IgD-negative memory B cell (primary cell): ENCODE results near the gene PPP1R15B. TPM values are rescaled to one million over a fixed set of nuclear protein-coding genes. Genes with fewer than 3 reads are reported as not detected.

Source experiments
- H3K27ac Mint-ChIP-seq, 3 donors: one replicate each; pipeline ENCODE4 v1.8.0; 2020 to 2022; ENCODE audit warnings: mild to moderate bottlenecking in 3 of 3, mixed read lengths in 3 of 3, moderate library complexity in 1 of 3
- H3K27me3 Mint-ChIP-seq: one replicate; pipeline ENCODE4 v1.8.0; 2021; ENCODE audit warnings: mixed read lengths
- H3K36me3 Mint-ChIP-seq: one replicate; pipeline ENCODE4 v1.8.0; 2020; ENCODE audit warnings: mild to moderate bottlenecking, mixed read lengths
- H3K4me1 Mint-ChIP-seq, 3 donors: one replicate each; pipeline ENCODE4 v1.8.0; 2020 to 2022; ENCODE audit warnings: mixed read lengths in 3 of 3, mild to moderate bottlenecking in 1 of 3
- H3K4me3 Mint-ChIP-seq, 4 donors: one replicate each; pipeline ENCODE4 v1.8.0; 2020 to 2022; ENCODE audit warnings: mild to moderate bottlenecking in 4 of 4, mixed read lengths in 4 of 4, moderate library complexity in 3 of 4
- H3K9me3 Mint-ChIP-seq, 3 donors: one replicate each; pipeline ENCODE4 v1.8.0; 2020 to 2021; ENCODE audit warnings: mixed read lengths in 3 of 3, mild to moderate bottlenecking in 1 of 3
- polyA plus RNA-seq: library from polyadenylated mRNA; unstranded; fragments of 300-500 nt; fragmentation: Illumina TruSeq; gene quantifications from one replicate; pipeline ENCODE4 v1.2.3, GENCODE V29; 2021

Gene PPP1R15B
- polyA plus RNA-seq, 1 donor from 2014 or later, result 24.4 TPM

DNA sequence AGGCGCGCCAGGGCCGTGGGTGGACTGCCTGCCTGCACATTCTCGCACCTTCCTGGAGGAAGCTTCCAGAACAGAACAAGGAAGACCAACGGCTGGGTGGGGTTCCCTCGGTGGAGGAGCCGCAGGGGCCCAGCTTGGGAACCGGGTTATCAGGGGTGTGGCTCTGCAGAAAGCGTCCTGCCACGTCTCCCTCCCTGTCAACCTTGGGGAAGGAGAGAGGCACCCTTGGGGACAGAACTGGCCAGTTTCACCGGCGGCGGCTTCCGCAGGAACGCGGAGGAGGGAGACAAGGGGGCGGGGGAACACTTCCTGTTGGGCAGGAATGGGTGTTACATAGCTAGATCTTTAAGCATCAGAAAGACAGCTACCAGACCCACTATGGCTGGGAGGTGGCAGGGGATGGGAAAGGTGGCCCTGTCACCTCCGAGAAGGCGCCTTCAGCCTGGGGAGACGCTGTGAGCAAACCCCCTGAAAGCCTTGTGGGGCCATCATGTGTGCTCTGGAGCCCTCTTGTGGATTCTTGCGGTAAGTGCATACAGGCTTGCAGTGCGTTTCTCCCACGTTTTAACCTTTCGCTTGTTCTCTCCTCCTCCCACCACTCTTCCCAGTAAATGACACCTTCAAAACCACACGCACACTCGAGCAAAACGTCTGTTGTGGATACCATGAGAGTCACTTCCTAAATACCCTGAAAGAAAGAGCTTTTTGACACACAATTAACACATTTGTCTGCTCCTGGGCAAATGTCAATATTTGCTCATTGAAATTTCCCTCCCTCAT, 48.1 kb downstream of the PPP1R15B start:
- no peaks in the 10 kb centered on the region for H3K36me3 Mint-ChIP-seq
- H3K27ac Mint-ChIP-seq, result peak overlapping the region in 1 of 3 donors; percentile 12
- H3K27me3 Mint-ChIP-seq, result peaks cover 21% of the 10 kb centered on the region
- H3K4me1 Mint-ChIP-seq, result peaks cover 4 to 11% (median 4%) of the 10 kb centered on the region in 3 donors
- peak overlapping the region; percentile 1 to 93 (median 84) for H3K4me3 Mint-ChIP-seq
- no peaks in the 10 kb centered on the region for H3K9me3 Mint-ChIP-seq

DNA sequence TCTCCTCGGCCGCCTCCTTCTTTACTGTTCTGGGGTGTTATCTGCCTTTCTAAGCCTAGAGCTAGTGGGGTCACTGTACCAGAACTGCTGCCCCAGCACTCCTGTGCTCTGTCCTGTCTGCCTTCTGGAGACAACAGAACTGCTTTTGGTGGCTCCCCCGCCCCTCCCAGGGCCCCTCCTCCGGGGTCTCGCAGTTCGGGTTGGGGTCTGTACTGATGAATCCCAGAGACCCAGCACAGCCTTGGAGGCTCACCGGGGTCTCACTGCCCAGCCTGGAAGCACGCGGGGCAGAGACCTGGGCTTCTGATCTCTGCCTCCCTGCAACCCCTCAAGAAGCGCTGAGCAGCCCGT, 48.7 kb downstream of the PPP1R15B start:
- H3K4me1 Mint-ChIP-seq, result peaks cover 4 to 11% (median 4%) of the 10 kb centered on the region in 3 donors
- H3K27ac Mint-ChIP-seq, result no peak overlapping the region
- H3K27me3 Mint-ChIP-seq, result peaks cover 22% of the 10 kb centered on the region
- H3K4me3 Mint-ChIP-seq, result peak overlapping the region; percentile 44 to 93 (median 84)
- H3K36me3 Mint-ChIP-seq, result no peaks in the 10 kb centered on the region
- H3K9me3 Mint-ChIP-seq, result no peaks in the 10 kb centered on the region

DNA sequence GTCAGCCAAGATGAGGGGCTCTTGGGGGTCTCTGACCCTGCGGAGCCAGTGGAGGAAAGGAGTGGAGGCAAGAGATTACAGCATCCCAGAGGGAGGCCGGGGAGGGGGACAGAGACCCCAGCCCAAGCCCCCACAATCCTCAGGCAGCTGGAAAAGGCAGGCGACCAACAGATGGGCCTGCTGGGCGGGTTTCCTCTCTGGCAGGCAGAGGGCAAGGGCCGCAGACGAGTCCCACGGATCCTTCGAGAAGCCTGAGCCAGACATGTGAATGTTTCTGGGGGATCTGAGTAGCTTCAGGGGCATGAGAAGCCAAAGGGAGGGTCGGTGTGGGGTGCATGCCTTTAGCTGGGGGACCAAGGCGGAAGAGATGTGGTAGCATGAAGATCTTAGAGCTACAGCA, 49.8 kb downstream of the PPP1R15B start:
- Mint-ChIP-seq H3K27ac (no peak overlapping the region), H3K9me3 (no peaks in the 10 kb centered on the region), H3K36me3 (no peaks in the 10 kb centered on the region), H3K4me1 (peaks cover 4 to 13% (median 4%) of the 10 kb centered on the region in 3 donors), H3K4me3 (no peak overlapping the region), H3K27me3 (peaks cover 27% of the 10 kb centered on the region)

DNA sequence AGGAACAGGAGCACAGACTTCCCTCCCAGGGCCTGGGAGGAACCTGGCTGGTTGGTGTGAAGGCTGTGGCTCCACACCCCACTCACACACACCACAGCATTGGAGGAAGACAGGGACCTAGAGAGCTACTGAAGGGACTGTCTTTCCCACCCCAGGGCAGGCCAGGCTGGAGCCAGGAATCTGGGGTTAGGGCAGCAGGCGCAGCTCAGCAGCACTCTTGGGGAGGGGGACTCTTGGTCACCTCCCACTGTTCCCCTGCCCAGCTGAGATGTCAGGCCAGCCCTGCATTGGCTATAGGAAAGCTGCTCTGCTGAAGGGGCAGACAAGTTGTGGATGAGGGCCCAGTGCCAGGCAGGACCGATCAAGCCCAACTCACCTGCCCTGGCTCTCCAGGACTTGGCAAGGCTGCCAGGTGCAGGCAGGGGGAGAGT, 50.3 kb downstream of the PPP1R15B start:
- peak overlapping the region in 2 of 4 donors; percentile 43 to 57 for H3K4me3 Mint-ChIP-seq
- no peaks in the 10 kb centered on the region for H3K9me3 Mint-ChIP-seq
- H3K4me1 Mint-ChIP-seq, result peaks cover 4 to 13% (median 4%) of the 10 kb centered on the region in 3 donors
- H3K36me3 Mint-ChIP-seq, result no peaks in the 10 kb centered on the region
- H3K27ac Mint-ChIP-seq, result peak overlapping the region in 1 of 3 donors; percentile 2
- H3K27me3 Mint-ChIP-seq, result peaks cover 25% of the 10 kb centered on the region

DNA sequence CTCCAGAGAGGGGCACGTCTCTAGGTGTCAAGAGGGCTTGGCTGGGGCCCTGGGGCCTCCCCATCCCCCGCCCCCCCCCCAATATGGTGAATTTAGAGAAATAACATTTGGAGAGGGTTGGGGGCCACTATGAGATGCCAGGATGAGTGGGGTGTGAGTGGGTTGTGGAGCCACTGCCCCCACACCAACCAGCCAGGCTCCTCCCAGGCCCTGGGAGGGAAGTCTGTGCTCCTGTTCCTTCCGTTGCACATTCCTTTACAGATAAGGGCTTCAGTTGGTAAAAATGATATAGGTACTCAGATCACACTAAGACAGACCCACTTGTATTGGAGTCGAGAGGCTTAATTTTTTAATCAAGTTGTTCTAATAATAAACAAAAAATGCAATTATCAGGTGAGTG, 51.3 kb downstream of the PPP1R15B start:
- Mint-ChIP-seq H3K36me3 (no peaks in the 10 kb centered on the region), H3K4me3 (no peak overlapping the region), H3K27me3 (peaks cover 24% of the 10 kb centered on the region), H3K4me1 (peaks cover 4 to 7% (median 4%) of the 10 kb centered on the region in 3 donors), H3K27ac (no peak overlapping the region), H3K9me3 (no peaks in the 10 kb centered on the region)

DNA sequence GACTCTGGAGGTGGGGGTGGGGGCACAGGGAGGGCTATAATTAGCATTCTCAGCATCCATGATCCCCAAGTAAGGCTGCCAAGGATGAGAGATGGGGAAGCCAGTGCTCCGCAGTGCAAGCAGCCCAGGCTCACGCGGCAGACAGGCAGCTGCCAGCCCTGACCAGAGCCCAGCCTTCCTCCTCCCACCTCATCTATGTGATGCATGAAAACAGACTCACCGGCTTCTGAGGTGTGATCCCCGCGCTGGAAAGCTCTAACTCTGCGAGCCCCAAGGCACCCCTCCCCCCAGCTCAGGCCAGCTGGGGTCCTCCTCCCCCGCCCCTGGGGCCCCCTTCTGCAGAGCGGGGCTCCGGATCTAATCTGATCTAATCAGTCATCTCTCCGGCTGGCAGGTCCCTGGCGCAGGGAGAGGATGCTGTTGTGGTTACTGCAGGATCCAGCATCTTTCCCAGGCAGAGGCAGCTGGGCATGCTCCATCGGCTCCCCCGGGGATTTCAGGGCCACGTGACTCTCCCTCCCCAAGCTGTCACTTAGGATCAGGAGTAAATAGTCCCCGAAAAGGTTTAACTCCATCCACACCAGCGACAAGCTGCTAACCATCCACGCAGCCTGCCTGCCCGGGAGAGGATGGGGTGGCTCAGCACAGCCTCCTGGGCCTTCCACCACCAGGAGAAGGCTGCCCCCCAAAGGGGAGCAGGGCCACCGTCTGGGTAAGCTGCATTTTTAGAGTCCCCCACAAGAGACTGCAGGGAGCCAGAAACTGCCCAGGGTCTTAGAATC, 52.0 kb downstream of the PPP1R15B start, which contains the start of gene PLEKHA6:
Gene PLEKHA6 (minus strand): TSS at position 456 of the 782 bp plus-strand sequence. CDS start 86,202 bp downstream, outside the sequence.
- Mint-ChIP-seq H3K4me3 (no peak within 1 kb of the TSS), H3K9me3 (no peaks in the 10 kb centered on the region), H3K27ac (no peak within 1 kb of the TSS), H3K27me3 (peaks cover 20% of the 10 kb centered on the region), H3K4me1 (peaks cover 4 to 7% (median 4%) of the 10 kb centered on the region in 3 donors), H3K36me3 (no peaks in the 10 kb centered on the region)

DNA sequence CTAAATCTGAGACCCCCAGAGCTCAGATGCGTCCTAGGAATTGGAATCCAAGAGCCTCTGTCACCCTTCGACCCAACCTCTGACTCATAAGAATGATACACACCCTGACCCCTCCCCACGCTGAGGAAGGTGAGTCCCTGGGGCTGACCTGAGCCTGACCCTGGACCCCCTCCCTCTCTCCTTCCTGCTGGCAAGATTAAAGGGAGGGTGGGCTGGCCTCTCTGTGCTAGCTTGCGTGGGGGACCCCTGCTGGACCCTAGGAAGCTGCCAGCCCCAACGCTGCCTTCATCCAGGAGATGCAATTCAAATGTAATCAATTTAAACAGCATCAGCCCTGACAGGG, 52.5 kb downstream of the PPP1R15B start:
- H3K4me3 Mint-ChIP-seq, result no peak overlapping the region
- peaks cover 20% of the 10 kb centered on the region for H3K27me3 Mint-ChIP-seq
- H3K4me1 Mint-ChIP-seq, result peaks cover 4 to 7% (median 4%) of the 10 kb centered on the region in 3 donors
- no peaks in the 10 kb centered on the region for H3K36me3 Mint-ChIP-seq
- no peak overlapping the region for H3K27ac Mint-ChIP-seq
- H3K9me3 Mint-ChIP-seq, result no peaks in the 10 kb centered on the region

DNA sequence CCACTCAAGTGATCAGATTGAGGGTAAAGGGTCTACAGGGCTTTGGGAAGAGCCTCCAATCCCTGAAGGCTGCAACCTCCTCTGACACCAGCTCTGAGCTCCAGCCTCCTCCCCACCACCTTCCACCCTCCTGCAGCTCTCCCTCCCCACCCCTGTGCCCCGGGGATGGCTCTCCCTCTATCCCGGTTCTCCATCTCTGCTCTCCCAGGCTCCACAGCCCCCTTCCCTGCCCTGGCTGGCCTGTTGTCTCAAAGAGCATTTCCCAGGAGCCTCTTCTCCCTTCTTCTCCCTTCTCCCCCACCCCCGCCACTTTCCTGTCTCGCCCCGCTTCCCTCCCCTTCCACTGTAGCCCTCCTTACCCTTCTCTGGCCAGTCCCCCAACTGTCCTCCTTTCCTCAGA, 53.0 kb downstream of the PPP1R15B start:
- H3K27me3 Mint-ChIP-seq, result peaks cover 18% of the 10 kb centered on the region
- no peak overlapping the region for H3K27ac Mint-ChIP-seq
- no peaks in the 10 kb centered on the region for H3K36me3 Mint-ChIP-seq
- no peaks in the 10 kb centered on the region for H3K9me3 Mint-ChIP-seq
- H3K4me1 Mint-ChIP-seq, result peaks cover under 1 to 4% (median under 1%) of the 10 kb centered on the region in 3 donors
- H3K4me3 Mint-ChIP-seq, result no peak overlapping the region

DNA sequence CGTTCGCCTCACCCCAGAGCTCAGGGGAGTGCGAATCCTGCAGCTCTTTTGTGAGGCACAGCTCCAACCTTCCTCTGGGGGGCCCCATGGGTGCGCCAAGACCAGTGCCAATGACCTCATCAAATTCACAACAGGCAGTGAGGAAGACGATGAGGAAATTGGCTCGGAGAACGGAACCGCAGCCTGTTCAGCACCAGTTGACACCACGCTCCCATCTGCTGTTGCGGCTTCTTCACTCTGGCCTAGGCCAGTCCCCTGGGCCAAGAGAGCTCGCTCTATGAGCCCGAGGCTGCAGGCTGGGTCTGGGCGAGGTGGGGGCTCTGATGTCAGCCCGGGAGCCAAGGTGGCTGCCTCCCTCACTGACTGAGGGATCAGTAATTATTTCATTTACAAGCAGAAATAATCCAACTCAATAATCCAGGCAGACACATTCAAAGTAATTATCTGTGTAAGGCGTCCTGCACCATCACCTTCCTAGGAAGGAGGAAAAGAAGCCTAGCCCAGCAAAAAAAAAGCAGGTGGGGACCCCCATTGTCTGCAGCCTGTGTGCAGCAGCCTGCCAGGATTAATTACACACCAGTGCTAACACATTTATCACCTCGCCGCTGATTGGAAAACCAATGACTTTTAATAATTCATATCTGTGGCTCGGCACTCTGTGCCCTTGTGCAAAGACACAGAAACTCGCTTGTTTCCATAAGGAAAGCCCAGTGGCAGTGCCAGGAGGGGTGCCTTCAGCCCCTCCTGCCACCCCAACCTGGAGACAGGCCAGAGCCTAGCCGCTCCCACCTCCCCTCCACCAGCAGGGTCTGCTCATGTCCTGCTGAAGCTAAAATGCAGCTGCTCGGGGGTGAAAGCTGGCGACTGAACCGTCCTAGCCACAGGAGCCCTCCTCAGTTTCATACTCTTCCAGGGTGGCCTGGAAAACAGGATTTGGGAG, 53.8 kb downstream of the PPP1R15B start:
- Mint-ChIP-seq H3K27ac (no peak overlapping the region), H3K36me3 (peaks cover 3% of the 10 kb centered on the region), H3K9me3 (no peaks in the 10 kb centered on the region), H3K4me1 (peaks cover 0 to 3% (median 0%) of the 10 kb centered on the region in 3 donors), H3K4me3 (peak overlapping the region in 1 of 4 donors; percentile 52), H3K27me3 (peaks cover 17% of the 10 kb centered on the region)

DNA sequence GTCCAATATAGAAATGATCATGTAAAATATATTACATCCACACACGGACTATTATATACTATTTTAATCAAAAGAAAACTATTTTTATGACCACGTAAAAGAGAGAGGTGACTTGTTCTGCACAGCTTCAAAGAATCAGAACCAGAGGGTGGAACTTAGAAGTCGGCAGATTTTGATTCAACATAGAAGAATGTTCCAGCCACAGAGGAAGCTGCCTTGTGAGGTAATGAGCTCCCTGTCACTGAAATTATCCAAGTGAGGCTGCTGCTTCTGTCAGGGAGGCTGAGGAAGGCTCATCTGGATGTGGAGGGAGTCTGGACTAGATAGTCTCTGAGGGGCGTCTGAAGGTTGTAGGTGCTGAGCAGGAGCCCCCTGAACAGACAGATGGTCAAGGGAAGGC, 54.6 kb downstream of the PPP1R15B start:
- H3K9me3 Mint-ChIP-seq, result no peaks in the 10 kb centered on the region
- H3K36me3 Mint-ChIP-seq, result peaks cover 3% of the 10 kb centered on the region
- no peak overlapping the region for H3K27ac Mint-ChIP-seq
- peaks cover 0 to 3% (median 0%) of the 10 kb centered on the region in 3 donors for H3K4me1 Mint-ChIP-seq
- H3K4me3 Mint-ChIP-seq, result no peak overlapping the region
- H3K27me3 Mint-ChIP-seq, result peaks cover 15% of the 10 kb centered on the region

DNA sequence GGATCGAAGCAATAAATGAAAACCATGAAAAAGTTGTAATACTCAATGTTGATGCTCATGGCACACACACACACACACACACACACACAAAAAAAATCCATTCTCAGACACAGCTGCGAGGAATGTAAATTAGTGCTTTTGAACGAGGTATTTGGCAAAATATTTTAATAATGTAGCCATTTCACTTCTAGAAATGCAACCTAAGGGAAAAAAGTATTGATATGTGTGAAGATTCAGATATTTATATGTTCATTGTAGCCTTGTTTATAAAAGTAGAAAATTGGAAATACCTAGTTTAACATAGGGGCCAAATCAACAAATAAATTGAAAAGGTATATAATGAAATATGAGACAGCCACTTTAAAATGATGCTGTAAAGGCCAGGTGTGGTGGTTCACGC, 55.7 kb downstream of the PPP1R15B start:
- Mint-ChIP-seq H3K9me3 (no peaks in the 10 kb centered on the region), H3K4me3 (no peak overlapping the region), H3K27me3 (peaks cover 16% of the 10 kb centered on the region), H3K4me1 (peaks cover 0 to 3% (median 0%) of the 10 kb centered on the region in 3 donors), H3K36me3 (peaks cover 3% of the 10 kb centered on the region), H3K27ac (no peak overlapping the region)

DNA sequence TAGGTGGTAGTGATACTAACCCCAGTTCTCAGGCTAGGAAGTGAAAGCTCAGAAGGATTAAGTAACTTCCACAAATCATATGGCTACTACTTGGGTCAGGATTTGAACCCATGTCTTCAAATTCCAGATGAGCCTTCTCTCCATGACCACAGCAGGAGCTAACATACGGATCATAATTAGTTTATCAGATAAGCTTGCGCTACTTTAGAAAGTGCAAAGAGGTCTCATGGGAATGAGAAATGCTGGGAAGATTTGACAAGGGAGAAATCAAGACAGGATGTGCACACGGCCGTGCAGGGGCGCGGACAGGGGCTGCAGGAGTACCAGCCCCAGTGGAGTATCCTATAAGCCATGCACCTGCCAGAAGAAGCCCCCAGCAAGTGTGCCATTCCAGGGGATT, 57.0 kb downstream of the PPP1R15B start:
- Mint-ChIP-seq H3K36me3 (peaks cover 3% of the 10 kb centered on the region), H3K4me1 (peaks cover 0 to 3% (median 0%) of the 10 kb centered on the region in 3 donors), H3K4me3 (no peak overlapping the region), H3K27ac (no peak overlapping the region), H3K9me3 (no peaks in the 10 kb centered on the region), H3K27me3 (peaks cover 18% of the 10 kb centered on the region)
